ENCODE data around the gene BACE1.

Gene BACE1

DNA sequence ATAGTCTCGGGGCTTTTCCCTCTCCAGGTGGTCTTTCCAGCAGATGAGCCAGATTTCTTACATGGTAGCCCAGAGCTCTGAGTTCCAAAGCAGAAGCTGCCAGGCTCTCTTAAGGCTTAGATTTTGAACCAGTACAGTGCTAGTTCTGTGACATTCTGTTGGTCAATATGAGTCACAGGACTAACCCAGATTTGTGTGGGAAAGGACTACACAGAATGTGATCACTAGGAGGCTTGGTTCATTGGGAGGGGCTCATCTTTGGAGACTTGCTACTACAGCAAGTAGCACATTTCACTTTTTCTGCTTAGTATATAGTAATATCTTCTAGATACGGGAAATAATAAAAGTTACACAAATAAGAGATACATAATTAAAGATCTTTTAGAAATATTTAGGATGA lies 59.5 kb downstream of the BACE1 start:
- no peak overlapping the region for H3K27ac ChIP-seq
- TF ChIP-seq CTCF (IDR thresholded peaks at IDR 0.05) (no peak), ZFX (IDR thresholded peaks at IDR 0.05; ENCODE audit: borderline replicate concordance) (no peak)

DNA sequence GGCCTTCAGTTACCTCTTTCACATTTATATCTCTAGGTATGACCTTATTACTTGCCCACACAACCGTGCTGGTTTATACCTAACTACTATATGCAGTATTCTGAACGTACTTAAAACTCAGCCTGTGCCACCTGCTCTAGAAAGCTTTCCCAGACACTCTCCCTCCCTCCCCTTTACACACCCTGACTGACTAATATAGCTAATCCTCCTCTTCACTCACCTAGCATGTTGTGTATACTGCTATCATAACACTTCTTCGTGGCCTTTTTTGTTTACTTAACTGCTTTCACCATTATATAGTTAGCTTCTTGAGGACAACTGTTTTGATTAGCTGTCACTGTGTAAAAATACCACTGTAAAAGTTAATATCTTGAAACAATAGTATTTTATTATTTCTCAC lies 60.1 kb downstream of the BACE1 start:
- H3K27ac ChIP-seq = no peak overlapping the region
- TF ChIP-seq ZFX (IDR thresholded peaks at IDR 0.05; ENCODE audit: borderline replicate concordance) = no peak
- no peak for TF ChIP-seq CTCF (IDR thresholded peaks at IDR 0.05)

GRCh38 chr11:117251506-117251905 lies 64.5 kb downstream of the BACE1 start:
- H3K27ac ChIP-seq = no peak overlapping the region
- TF ChIP-seq ZFX (IDR thresholded peaks at IDR 0.05; ENCODE audit: borderline replicate concordance) (no peak), CTCF (IDR thresholded peaks at IDR 0.05) (no peak)

DNA sequence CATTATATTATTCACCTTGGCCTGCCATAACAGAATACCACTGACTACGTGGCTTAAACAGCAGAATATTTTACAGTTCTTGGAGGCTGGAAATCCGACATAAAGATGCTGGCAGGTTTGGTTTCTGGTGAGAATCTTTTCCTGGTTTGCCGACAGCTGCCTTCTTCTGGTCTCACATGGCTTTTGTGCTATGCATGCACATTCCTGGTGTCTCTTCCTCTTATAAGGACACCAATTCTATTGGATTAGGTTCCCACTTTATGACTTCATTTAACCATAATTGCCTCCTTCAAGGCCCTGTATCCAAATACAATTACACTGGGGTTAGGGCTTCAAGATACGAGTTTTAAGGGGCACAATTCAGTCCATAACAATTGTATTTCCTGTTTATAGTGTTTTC lies 66.5 kb downstream of the BACE1 start:
- no peak overlapping the region for H3K27ac ChIP-seq
- TF ChIP-seq CTCF (IDR thresholded peaks at IDR 0.05) (no peak), ZFX (IDR thresholded peaks at IDR 0.05; ENCODE audit: borderline replicate concordance) (no peak)

- TF ChIP-seq ZFX (IDR thresholded peaks at IDR 0.05; ENCODE audit: borderline replicate concordance) (no peak), CTCF (IDR thresholded peaks at IDR 0.05) (no peak)
Measured at GRCh38 chr11:117248341-117248740, 67.7 kb downstream of the BACE1 start.

GRCh38 chr11:117239295-117239694 lies 76.8 kb downstream of the BACE1 start:
- H3K27ac ChIP-seq = no peak overlapping the region
- TF ChIP-seq CTCF (IDR thresholded peaks at IDR 0.05) = no peak
- no peak for TF ChIP-seq ZFX (IDR thresholded peaks at IDR 0.05; ENCODE audit: borderline replicate concordance)

More at GRCh38 chr11:117248341-117248740, 67.7 kb downstream of the BACE1 start:
- H3K27ac ChIP-seq = no peak overlapping the region

DNA sequence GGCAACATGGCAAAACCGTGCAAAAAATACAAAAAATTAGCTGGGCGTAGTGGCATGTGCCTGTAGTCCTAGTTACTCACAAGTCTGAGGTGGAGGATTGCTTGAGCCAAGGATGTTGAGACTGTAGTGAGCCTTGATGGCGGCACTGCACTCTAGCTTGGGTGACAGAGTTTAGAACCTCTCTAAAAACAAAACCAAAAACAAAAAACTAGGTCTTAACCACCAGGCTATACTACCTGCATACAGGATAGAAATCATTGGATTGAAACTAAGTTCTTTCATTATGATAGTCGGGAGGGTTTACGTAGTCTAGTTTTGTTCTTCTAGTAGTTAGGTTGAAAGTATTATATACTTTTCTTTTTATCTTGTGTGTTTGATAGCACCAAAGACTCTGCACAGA lies 77.8 kb downstream of the BACE1 start:
- H3K27ac ChIP-seq = no peak overlapping the region

More for the DNA sequence above, 77.8 kb downstream of the BACE1 start:
- TF ChIP-seq ZFX (IDR thresholded peaks at IDR 0.05; ENCODE audit: borderline replicate concordance) (no peak), CTCF (IDR thresholded peaks at IDR 0.05) (no peak)
